ENCODE measurements around the gene SUN3. TPM values are rescaled to one million over a fixed set of nuclear protein-coding genes. Genes with fewer than 3 reads are reported as not detected.
"Not testable (repeated sequence)": the region's sequence is repeated elsewhere in the genome, so short reads cannot be mapped to it uniquely, and the experiment has no call there.

Gene SUN3
- total and polyA plus RNA-seq, 7 donors = 0.01 to 0.54 TPM; not detected in 5

DNA sequence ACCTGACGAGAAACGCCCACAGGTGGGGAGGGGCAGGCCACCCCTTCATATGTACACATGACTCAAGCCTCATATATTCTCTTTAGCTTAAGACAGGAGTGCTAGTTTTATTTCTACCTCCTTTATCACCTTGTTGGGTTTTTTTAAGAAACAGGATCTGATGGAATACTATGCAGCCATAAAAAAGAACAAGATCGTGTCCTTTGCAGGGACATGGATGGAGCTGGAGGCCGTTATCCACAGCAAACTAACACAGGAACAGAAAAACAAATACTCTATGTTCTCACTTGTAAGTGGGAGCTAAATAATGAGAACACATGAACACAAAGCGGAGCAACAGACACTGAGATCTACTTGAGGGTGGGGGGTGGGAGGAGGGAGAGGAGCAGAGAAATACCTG is 38.3 kb downstream of the SUN3 start:
- intact Hi-C loops (cut with DNase I) = loop anchor here in 1 of 2 donors (5.0 kb wide), 1 partner anchor 117 kb away; no protein-coding TSS in a partner anchor
- 94 to 99% (median 95%) methylated on average over 5 of the region's 5 CpGs for WGBS, 3 donors
- TF ChIP-seq, protein P1, sequence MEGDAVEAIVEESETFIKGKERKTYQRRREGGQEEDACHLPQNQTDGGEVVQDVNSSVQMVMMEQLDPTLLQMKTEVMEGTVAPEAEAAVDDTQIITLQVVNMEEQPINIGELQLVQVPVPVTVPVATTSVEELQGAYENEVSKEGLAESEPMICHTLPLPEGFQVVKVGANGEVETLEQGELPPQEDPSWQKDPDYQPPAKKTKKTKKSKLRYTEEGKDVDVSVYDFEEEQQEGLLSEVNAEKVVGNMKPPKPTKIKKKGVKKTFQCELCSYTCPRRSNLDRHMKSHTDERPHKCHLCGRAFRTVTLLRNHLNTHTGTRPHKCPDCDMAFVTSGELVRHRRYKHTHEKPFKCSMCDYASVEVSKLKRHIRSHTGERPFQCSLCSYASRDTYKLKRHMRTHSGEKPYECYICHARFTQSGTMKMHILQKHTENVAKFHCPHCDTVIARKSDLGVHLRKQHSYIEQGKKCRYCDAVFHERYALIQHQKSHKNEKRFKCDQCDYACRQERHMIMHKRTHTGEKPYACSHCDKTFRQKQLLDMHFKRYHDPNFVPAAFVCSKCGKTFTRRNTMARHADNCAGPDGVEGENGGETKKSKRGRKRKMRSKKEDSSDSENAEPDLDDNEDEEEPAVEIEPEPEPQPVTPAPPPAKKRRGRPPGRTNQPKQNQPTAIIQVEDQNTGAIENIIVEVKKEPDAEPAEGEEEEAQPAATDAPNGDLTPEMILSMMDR (IDR thresholded peaks at IDR 0.05) = no peak
- Histone ChIP-seq H3K27ac (no peak overlapping the region), H3K27me3 (ENCODE audit: insufficient read depth in 3 of 3, low read length in 2 of 3) (peaks cover 0 to 4% (median 0%) of the 10 kb centered on the region in 3 donors), H3K9me3 (no peaks in the 10 kb centered on the region), H3K36me3 (ENCODE audit: insufficient read depth in 1 of 2, low read depth in 1 of 2) (no peaks in the 10 kb centered on the region), H3K4me1 (no peaks in the 10 kb centered on the region), H3K4me3 (no peak overlapping the region)
- DNase-seq (no peak), ATAC-seq (no peak)

DNA sequence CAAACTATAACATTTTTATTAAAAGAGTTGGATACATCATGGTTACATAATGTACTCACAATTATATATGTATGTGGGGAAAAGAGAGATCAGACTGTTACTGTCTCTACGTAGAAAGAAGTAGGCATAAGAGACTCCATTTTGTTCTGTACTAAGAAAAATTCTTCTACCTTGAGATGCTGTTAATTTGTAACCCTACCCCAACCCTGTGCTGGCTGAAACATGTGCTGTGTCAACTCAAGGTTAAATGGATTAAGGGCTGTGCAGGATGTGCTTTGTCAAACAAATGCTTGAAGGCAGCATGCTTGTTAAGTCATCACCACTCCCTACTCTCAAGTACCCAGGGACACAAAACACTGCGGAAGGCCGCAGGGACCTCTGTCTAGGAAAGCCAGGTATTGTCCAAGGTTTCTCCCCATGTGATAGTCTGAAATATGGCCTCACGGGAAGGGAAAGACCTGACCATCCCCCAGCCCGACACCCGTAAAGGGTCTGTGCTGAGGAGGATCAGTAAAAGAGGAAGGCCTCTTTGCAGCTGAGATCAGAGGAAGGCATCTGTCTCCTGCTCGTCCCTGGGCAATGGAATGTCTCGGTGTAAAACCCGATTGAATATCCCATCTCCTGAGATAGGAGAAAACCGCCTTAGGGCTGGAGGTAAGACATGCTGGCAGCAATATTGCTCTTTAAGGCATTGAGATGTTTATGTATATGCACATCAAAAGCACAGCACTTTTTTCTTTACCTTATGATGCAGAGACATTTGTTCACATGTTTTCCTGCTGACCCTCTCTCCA is 39.1 kb downstream of the SUN3 start:
- H3K27me3 ChIP-seq (ENCODE audit: insufficient read depth in 3 of 3, low read length in 2 of 3); H3K4me3 ChIP-seq; H3K36me3 ChIP-seq (ENCODE audit: insufficient read depth in 1 of 2, low read depth in 1 of 2); H3K27ac ChIP-seq; ATAC-seq; H3K9me3 ChIP-seq; DNase-seq; H3K4me1 ChIP-seq: not testable (repeated sequence)
- WGBS, 3 donors = 62 to 63% (median 62%) methylated on average over 10 of the region's 10 CpGs
- intact Hi-C loops (cut with DNase I) = loop anchor here in 1 of 2 donors (5.0 kb wide), 1 partner anchor 117 kb away; no protein-coding TSS in a partner anchor

DNA sequence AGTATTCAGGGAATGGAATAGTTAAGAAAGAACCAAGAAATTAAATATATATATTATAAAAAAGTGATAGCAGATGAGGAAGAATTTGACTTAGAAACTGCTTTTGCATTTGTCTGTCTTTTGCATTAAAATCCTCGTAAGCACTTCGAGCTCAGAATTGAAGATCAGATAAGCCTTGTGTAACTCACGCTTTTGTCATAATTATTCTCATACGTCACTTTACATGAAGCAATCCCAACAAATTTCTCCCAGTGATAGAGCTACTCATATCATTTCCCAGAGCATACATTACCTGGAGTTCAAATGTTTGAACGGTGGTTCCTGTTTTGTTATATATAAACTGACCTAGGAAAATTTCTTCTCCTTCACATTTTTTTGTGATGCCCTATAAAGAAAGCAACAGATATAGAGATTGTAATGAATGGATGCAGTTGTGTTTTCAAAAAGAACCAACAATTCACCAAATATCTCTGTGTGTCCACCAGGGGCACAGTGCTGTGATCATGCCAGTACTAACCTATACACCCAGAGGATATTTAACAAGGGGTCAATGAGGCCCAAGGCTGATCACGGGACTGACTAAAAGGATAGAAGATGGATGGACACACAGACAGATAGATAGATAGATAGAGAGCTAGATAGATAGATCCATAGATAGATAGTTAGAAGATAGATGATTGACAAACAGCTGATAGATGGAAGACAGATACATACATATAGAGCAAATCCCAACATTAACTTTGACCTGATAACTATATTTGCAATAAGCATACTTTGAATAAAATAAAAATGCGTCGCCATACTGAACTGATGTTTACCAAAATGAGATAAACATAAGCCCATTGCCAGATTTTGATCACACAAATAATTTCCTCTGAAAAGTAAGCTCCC is 40.2 kb downstream of the SUN3 start:
- peaks cover 0 to 4% (median 0%) of the 10 kb centered on the region in 3 donors for H3K27me3 ChIP-seq (ENCODE audit: insufficient read depth in 3 of 3, low read length in 2 of 3)
- DNase-seq (no peak), ATAC-seq (no peak)
- TF ChIP-seq, protein P1 (IDR thresholded peaks at IDR 0.05) = no peak
- no peaks in the 10 kb centered on the region for H3K9me3 ChIP-seq
- intact Hi-C loops (cut with DNase I) = no loop called here
- H3K27ac ChIP-seq = no peak overlapping the region
- 82 to 86% (median 85%) methylated on average over 8 of the region's 8 CpGs for WGBS, 3 donors
- no peaks in the 10 kb centered on the region for H3K36me3 ChIP-seq (ENCODE audit: insufficient read depth in 1 of 2, low read depth in 1 of 2)
- no peak overlapping the region for H3K4me3 ChIP-seq
- no peaks in the 10 kb centered on the region for H3K4me1 ChIP-seq

DNA sequence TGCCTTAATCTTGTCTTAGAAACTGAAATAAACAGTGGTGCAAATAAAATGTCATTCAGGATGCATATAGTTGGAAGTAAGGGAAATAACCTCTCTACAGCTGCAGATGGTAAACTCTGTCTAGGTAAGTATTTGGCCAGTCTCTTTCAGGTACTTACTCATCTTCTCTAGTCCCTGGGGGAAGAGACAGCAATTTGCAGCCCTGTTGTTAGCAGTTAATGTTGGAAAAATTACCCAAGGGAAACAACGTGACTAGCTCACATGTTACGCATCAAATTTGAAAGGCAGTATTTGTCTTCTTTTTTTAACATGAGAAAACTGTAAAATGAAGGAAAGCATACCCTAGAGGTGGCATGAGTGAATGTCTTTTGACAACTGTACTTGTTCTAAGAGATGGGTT is 46.3 kb downstream of the SUN3 start:
- WGBS, 3 donors = 31 to 33% (median 32%) methylated on average over 2 of the region's 2 CpGs
- peaks cover 8% of the 10 kb centered on the region for H3K4me1 ChIP-seq
- no peaks in the 10 kb centered on the region for H3K9me3 ChIP-seq
- intact Hi-C loops (cut with DNase I) = loop anchor here in 1 of 2 donors (5.0 kb wide), 1 partner anchor 105 kb away; the partner anchor contains the start of gene UPP1
- peaks cover 0 to 7% of the 10 kb centered on the region in 2 donors for H3K36me3 ChIP-seq (ENCODE audit: insufficient read depth in 1 of 2, low read depth in 1 of 2)
- ATAC-seq (no peak), DNase-seq (no peak)
- H3K4me3 ChIP-seq = no peak overlapping the region
- no peak overlapping the region for H3K27ac ChIP-seq
- H3K27me3 ChIP-seq (ENCODE audit: insufficient read depth in 3 of 3, low read length in 2 of 3) = no peaks in the 10 kb centered on the region
- TF ChIP-seq, protein P1 (IDR thresholded peaks at IDR 0.05) = no peak

DNA sequence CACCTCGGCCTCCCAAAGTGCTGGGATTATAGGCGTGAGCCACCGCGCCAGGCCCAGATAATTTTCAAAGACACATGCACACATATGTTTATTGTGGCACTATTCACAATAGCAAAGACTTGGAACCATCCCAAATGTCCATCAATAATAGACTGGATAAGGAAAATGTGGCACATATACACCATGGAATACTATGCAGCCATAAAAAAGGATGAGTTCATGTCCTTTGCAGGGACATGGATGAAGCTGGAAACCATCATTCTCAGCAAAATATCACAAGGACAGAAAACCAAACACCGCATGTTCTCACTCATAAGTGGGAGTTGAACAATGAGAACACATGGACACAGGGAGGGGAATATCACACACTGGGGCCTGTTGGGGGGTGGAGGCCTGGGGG is 48.3 kb downstream of the SUN3 start:
- 95 to 99% (median 99%) methylated on average over 4 of the region's 5 CpGs for WGBS, 3 donors
- H3K9me3 ChIP-seq; ATAC-seq; DNase-seq; H3K4me1 ChIP-seq; H3K4me3 ChIP-seq; H3K27ac ChIP-seq; H3K27me3 ChIP-seq (ENCODE audit: insufficient read depth in 3 of 3, low read length in 2 of 3): not testable (repeated sequence)
- peaks cover 0 to 27% of the 10 kb centered on the region in 2 donors for H3K36me3 ChIP-seq (ENCODE audit: insufficient read depth in 1 of 2, low read depth in 1 of 2)
- intact Hi-C loops (cut with DNase I) = loop anchor here in 1 of 2 donors (5.0 kb wide), 1 partner anchor 107 kb away; the partner anchor contains the start of gene UPP1

Data from psoas muscle (tissue), 8 donors.